ENCODE results near the gene COCH.
"Not testable (repeated sequence)": the region's sequence is repeated elsewhere in the genome, so short reads cannot be mapped to it uniquely, and the experiment has no call there.

The COCH gene

GRCh38 chr14:30903285-30904124, 29.1 kb downstream of the COCH start:
- Histone ChIP-seq H3K36me3 (ENCODE audit: control insufficient read depth, insufficient read depth, low read length, severe bottlenecking) (peaks cover 73% of the 10 kb centered on the region), H3K9ac (ENCODE audit: low read length) (no peak overlapping the region), H3K4me1 (ENCODE audit: control insufficient read depth, insufficient read depth, low read length) (no peaks in the 10 kb centered on the region), H3K4me3 (ENCODE audit: low read length) (no peak overlapping the region), H3K27me3 (replicated peaks; ENCODE audit: control insufficient read depth, insufficient read depth, low read length) (no peaks in the 10 kb centered on the region), H3K9me3 (ENCODE audit: control insufficient read depth, low read length) (no peaks in the 10 kb centered on the region)
- no peak for DNase-seq (ENCODE audit: low read depth)

- H3K9ac ChIP-seq (ENCODE audit: low read length), result no peak overlapping the region
- H3K4me3 ChIP-seq (ENCODE audit: low read length), result no peak overlapping the region
- H3K9me3 ChIP-seq (ENCODE audit: control insufficient read depth, low read length), result no peaks in the 10 kb centered on the region
- H3K27me3 ChIP-seq (replicated peaks; ENCODE audit: control insufficient read depth, insufficient read depth, low read length), result no peaks in the 10 kb centered on the region
- peak; percentile 42 for DNase-seq (ENCODE audit: low read depth)
- peaks cover 83% of the 10 kb centered on the region for H3K36me3 ChIP-seq (ENCODE audit: control insufficient read depth, insufficient read depth, low read length, severe bottlenecking)
- no peaks in the 10 kb centered on the region for H3K4me1 ChIP-seq (ENCODE audit: control insufficient read depth, insufficient read depth, low read length)
Observed at GRCh38 chr14:30906752-30907658, 32.6 kb downstream of the COCH start.

GRCh38 chr14:30907659-30908057, 33.3 kb downstream of the COCH start:
- H3K36me3 ChIP-seq (ENCODE audit: control insufficient read depth, insufficient read depth, low read length, severe bottlenecking), result peaks cover 79% of the 10 kb centered on the region
- H3K4me1 ChIP-seq (ENCODE audit: control insufficient read depth, insufficient read depth, low read length), result no peaks in the 10 kb centered on the region
- H3K9me3 ChIP-seq (ENCODE audit: control insufficient read depth, low read length), result no peaks in the 10 kb centered on the region
- H3K9ac ChIP-seq (ENCODE audit: low read length), result no peak overlapping the region
- no peak for DNase-seq (ENCODE audit: low read depth)
- H3K27me3 ChIP-seq (replicated peaks; ENCODE audit: control insufficient read depth, insufficient read depth, low read length), result no peaks in the 10 kb centered on the region
- no peak overlapping the region for H3K4me3 ChIP-seq (ENCODE audit: low read length)

GRCh38 chr14:30908826-30909225, 34.5 kb downstream of the COCH start:
- no peaks in the 10 kb centered on the region for H3K4me1 ChIP-seq (ENCODE audit: control insufficient read depth, insufficient read depth, low read length)
- no peak overlapping the region for H3K4me3 ChIP-seq (ENCODE audit: low read length)
- H3K9me3 ChIP-seq (ENCODE audit: control insufficient read depth, low read length), result no peaks in the 10 kb centered on the region
- H3K36me3 ChIP-seq (ENCODE audit: control insufficient read depth, insufficient read depth, low read length, severe bottlenecking), result peaks cover 74% of the 10 kb centered on the region
- H3K27me3 ChIP-seq (replicated peaks; ENCODE audit: control insufficient read depth, insufficient read depth, low read length), result no peaks in the 10 kb centered on the region
- no peak for DNase-seq (ENCODE audit: low read depth)
- no peak overlapping the region for H3K9ac ChIP-seq (ENCODE audit: low read length)

- H3K9ac ChIP-seq (ENCODE audit: low read length), result no peak overlapping the region
- H3K36me3 ChIP-seq (ENCODE audit: control insufficient read depth, insufficient read depth, low read length, severe bottlenecking), result peaks cover 28% of the 10 kb centered on the region
- H3K4me3 ChIP-seq (ENCODE audit: low read length), result no peak overlapping the region
- no peak for DNase-seq (ENCODE audit: low read depth)
- peaks cover 13% of the 10 kb centered on the region for H3K4me1 ChIP-seq (ENCODE audit: control insufficient read depth, insufficient read depth, low read length)
- H3K27me3 ChIP-seq (replicated peaks; ENCODE audit: control insufficient read depth, insufficient read depth, low read length), result no peaks in the 10 kb centered on the region
- H3K9me3 ChIP-seq (ENCODE audit: control insufficient read depth, low read length), result no peaks in the 10 kb centered on the region
Observed at GRCh38 chr14:30914812-30915211, 40.5 kb downstream of the COCH start.

GRCh38 chr14:30915596-30915995, 41.2 kb downstream of the COCH start:
- H3K9me3 ChIP-seq (ENCODE audit: control insufficient read depth, low read length), result no peaks in the 10 kb centered on the region
- H3K27me3 ChIP-seq (replicated peaks; ENCODE audit: control insufficient read depth, insufficient read depth, low read length), result no peaks in the 10 kb centered on the region
- peak overlapping the region; percentile 38 for H3K4me3 ChIP-seq (ENCODE audit: low read length)
- peak overlapping the region; percentile 25 for H3K9ac ChIP-seq (ENCODE audit: low read length)
- H3K36me3 ChIP-seq (ENCODE audit: control insufficient read depth, insufficient read depth, low read length, severe bottlenecking), result peaks cover 20% of the 10 kb centered on the region
- DNase-seq (ENCODE audit: low read depth), result peak; percentile 59
- peaks cover 13% of the 10 kb centered on the region for H3K4me1 ChIP-seq (ENCODE audit: control insufficient read depth, insufficient read depth, low read length)

GRCh38 chr14:30921305-30921704, 46.9 kb downstream of the COCH start:
- peak; percentile 33 for DNase-seq (ENCODE audit: low read depth)
- Histone ChIP-seq H3K4me1 (ENCODE audit: control insufficient read depth, insufficient read depth, low read length) (no peaks in the 10 kb centered on the region), H3K9me3 (ENCODE audit: control insufficient read depth, low read length) (no peaks in the 10 kb centered on the region), H3K9ac (ENCODE audit: low read length) (no peak overlapping the region), H3K27me3 (replicated peaks; ENCODE audit: control insufficient read depth, insufficient read depth, low read length) (no peaks in the 10 kb centered on the region), H3K4me3 (ENCODE audit: low read length) (no peak overlapping the region), H3K36me3 (ENCODE audit: control insufficient read depth, insufficient read depth, low read length, severe bottlenecking) (peaks cover 19% of the 10 kb centered on the region)

GRCh38 chr14:30921788-30922187, 47.4 kb downstream of the COCH start:
- H3K9ac ChIP-seq (ENCODE audit: low read length), result no peak overlapping the region
- H3K4me3 ChIP-seq (ENCODE audit: low read length), result no peak overlapping the region
- H3K4me1 ChIP-seq (ENCODE audit: control insufficient read depth, insufficient read depth, low read length), result no peaks in the 10 kb centered on the region
- H3K27me3 ChIP-seq (replicated peaks; ENCODE audit: control insufficient read depth, insufficient read depth, low read length), result no peaks in the 10 kb centered on the region
- peaks cover 19% of the 10 kb centered on the region for H3K36me3 ChIP-seq (ENCODE audit: control insufficient read depth, insufficient read depth, low read length, severe bottlenecking)
- H3K9me3 ChIP-seq (ENCODE audit: control insufficient read depth, low read length), result no peaks in the 10 kb centered on the region
- no peak for DNase-seq (ENCODE audit: low read depth)

GRCh38 chr14:30925254-30925653, 50.9 kb downstream of the COCH start:
- DNase-seq (ENCODE audit: low read depth), result no peak
- Histone ChIP-seq H3K9me3 (ENCODE audit: control insufficient read depth, low read length) (no peaks in the 10 kb centered on the region), H3K4me3 (ENCODE audit: low read length) (no peak overlapping the region), H3K27me3 (replicated peaks; ENCODE audit: control insufficient read depth, insufficient read depth, low read length) (no peaks in the 10 kb centered on the region), H3K9ac (ENCODE audit: low read length) (no peak overlapping the region), H3K4me1 (ENCODE audit: control insufficient read depth, insufficient read depth, low read length) (peaks cover 14% of the 10 kb centered on the region), H3K36me3 (ENCODE audit: control insufficient read depth, insufficient read depth, low read length, severe bottlenecking) (peaks cover 14% of the 10 kb centered on the region)

- peaks cover 18% of the 10 kb centered on the region for H3K36me3 ChIP-seq (ENCODE audit: control insufficient read depth, insufficient read depth, low read length, severe bottlenecking)
- H3K9me3 ChIP-seq (ENCODE audit: control insufficient read depth, low read length), result no peaks in the 10 kb centered on the region
- H3K27me3 ChIP-seq (replicated peaks; ENCODE audit: control insufficient read depth, insufficient read depth, low read length), result no peaks in the 10 kb centered on the region
- H3K4me3 ChIP-seq (ENCODE audit: low read length), result no peak overlapping the region
- peaks cover 26% of the 10 kb centered on the region for H3K4me1 ChIP-seq (ENCODE audit: control insufficient read depth, insufficient read depth, low read length)
- DNase-seq (ENCODE audit: low read depth), result no peak
- no peak overlapping the region for H3K9ac ChIP-seq (ENCODE audit: low read length)
Observed at GRCh38 chr14:30928462-30928861, 54.1 kb downstream of the COCH start.

GRCh38 chr14:30933937-30934336, 59.6 kb downstream of the COCH start:
- not testable (repeated sequence) for H3K4me3 ChIP-seq (ENCODE audit: low read length); DNase-seq (ENCODE audit: low read depth); H3K9me3 ChIP-seq (ENCODE audit: control insufficient read depth, low read length); H3K9ac ChIP-seq (ENCODE audit: low read length); H3K27me3 ChIP-seq (replicated peaks; ENCODE audit: control insufficient read depth, insufficient read depth, low read length)
- Histone ChIP-seq H3K4me1 (ENCODE audit: control insufficient read depth, insufficient read depth, low read length) (peaks cover 19% of the 10 kb centered on the region), H3K36me3 (ENCODE audit: control insufficient read depth, insufficient read depth, low read length, severe bottlenecking) (peaks cover 45% of the 10 kb centered on the region)

Measured in adipocyte (in vitro differentiated cells).